Measurements from ENCODE around the gene COL21A1. TPM values are rescaled to one million over a fixed set of nuclear protein-coding genes. Genes with fewer than 3 reads are reported as not detected.

The COL21A1 gene
- polyA plus RNA-seq, 1 donor from 2014 or later: not detected

DNA sequence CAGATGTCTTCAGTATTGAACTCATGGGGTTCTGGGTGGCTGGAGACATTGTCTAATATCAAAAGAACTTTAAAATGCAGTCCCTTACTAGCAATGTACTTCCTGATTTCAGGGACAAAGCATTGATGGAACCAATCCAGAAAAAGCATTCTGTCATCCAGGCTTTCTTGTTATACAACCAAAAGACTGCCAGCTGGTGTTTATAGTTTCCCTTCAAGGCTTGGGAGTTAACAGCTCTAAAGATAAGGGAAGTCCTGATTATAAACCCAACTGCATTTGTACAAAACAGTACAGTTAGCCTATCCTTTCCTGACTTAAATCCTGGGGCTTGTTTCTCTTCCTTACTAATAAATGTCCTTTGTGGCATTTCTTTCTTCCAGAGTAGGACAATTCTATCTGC lies 160.0 kb downstream of the COL21A1 start:
- Mint-ChIP-seq H3K9me3 (peaks cover 0 to 5% (median 0%) of the 10 kb centered on the region in 3 donors), H3K36me3 (no peaks in the 10 kb centered on the region), H3K4me1 (no peaks in the 10 kb centered on the region), H3K4me3 (no peak overlapping the region), H3K27ac (no peak overlapping the region), H3K27me3 (no peaks in the 10 kb centered on the region)

GRCh38 chr6:56079751-56080540 lies 167.4 kb downstream of the COL21A1 start:
- H3K27ac Mint-ChIP-seq: no peak overlapping the region
- no peaks in the 10 kb centered on the region for H3K4me1 Mint-ChIP-seq

GRCh38 chr6:56076033-56076432 lies 171.3 kb downstream of the COL21A1 start:
- Mint-ChIP-seq H3K27me3 (no peaks in the 10 kb centered on the region), H3K4me3 (no peak overlapping the region), H3K27ac (peak overlapping the region in 1 of 3 donors; percentile 8), H3K4me1 (no peaks in the 10 kb centered on the region), H3K36me3 (no peaks in the 10 kb centered on the region), H3K9me3 (peaks cover 0 to 3% (median 1%) of the 10 kb centered on the region in 3 donors)

More at GRCh38 chr6:56079751-56080540, 167.4 kb downstream of the COL21A1 start:
- H3K27me3 Mint-ChIP-seq: no peaks in the 10 kb centered on the region
- H3K9me3 Mint-ChIP-seq: peaks cover 0 to 3% (median 0%) of the 10 kb centered on the region in 3 donors
- H3K4me3 Mint-ChIP-seq: no peak overlapping the region
- no peaks in the 10 kb centered on the region for H3K36me3 Mint-ChIP-seq

DNA sequence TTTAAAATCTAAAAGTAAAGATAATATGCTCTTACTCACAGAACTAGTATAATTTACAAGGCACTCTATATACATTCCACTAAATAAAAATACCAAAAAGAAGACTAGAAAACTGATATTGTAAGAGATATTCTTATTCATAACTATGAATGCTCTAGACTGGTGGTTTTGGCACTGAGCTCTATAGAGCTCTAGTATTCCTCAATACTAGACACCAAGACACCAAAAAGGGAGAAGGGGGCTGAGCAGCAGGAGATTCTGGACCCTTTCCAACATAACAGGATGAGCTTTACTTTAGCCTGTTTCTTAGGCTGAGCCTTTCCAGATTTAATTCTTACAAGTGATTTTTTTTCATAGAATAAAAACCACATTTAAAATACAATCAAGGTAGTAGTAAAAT lies 173.6 kb downstream of the COL21A1 start:
- no peak overlapping the region for H3K27ac Mint-ChIP-seq
- no peak overlapping the region for H3K4me3 Mint-ChIP-seq

GRCh38 chr6:56073315-56073714 lies 174.1 kb downstream of the COL21A1 start:
- Mint-ChIP-seq H3K4me3 (no peak overlapping the region), H3K27ac (no peak overlapping the region), H3K9me3 (peaks cover 0 to 3% (median 1%) of the 10 kb centered on the region in 3 donors), H3K36me3 (no peaks in the 10 kb centered on the region), H3K4me1 (no peaks in the 10 kb centered on the region), H3K27me3 (no peaks in the 10 kb centered on the region)

More for the DNA sequence above, 173.6 kb downstream of the COL21A1 start:
- Mint-ChIP-seq H3K27me3 (no peaks in the 10 kb centered on the region), H3K9me3 (peaks cover 0 to 3% (median 1%) of the 10 kb centered on the region in 3 donors), H3K4me1 (no peaks in the 10 kb centered on the region), H3K36me3 (no peaks in the 10 kb centered on the region)

DNA sequence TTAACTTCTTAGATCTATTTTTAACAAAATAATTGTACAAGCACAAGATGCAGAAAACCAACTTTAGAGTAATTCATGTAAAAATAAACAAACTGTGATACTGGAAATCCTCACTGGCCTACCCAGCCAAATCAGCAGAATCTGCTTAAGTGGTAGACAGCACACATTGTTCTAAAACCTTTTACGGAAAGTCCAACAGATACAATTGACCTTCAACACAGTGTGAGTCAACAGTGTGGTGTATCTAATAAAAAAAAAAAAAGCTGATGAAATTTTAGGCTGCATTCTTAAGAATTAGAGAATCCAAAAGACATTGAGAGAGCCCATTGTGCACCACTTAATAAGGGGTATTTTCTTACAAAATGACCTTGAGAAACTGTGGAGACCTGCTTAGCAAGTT lies 174.5 kb downstream of the COL21A1 start:
- Mint-ChIP-seq H3K27me3 (no peaks in the 10 kb centered on the region), H3K27ac (no peak overlapping the region), H3K4me3 (no peak overlapping the region), H3K36me3 (no peaks in the 10 kb centered on the region), H3K4me1 (no peaks in the 10 kb centered on the region), H3K9me3 (peaks cover 0 to 3% (median 1%) of the 10 kb centered on the region in 3 donors)

DNA sequence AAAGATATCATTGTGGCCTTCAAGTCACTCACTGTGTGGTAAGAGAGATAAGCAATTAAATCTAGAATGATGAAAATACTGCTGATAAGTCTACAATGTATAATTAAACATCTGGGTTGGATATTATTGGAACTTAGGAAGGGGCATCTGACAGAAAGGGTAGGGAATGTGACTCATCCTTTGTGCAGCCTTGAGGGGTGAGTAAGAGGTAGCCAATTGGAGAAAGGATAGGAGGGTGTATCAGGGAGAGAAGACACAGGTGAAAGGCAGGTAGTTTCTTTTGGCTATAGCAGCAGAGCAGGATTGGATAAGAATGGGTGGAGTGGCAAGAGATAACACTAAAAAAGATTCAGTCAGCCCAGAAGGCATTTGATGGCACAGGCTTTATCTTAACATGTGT lies 182.0 kb downstream of the COL21A1 start:
- H3K27me3 Mint-ChIP-seq: no peaks in the 10 kb centered on the region
- no peaks in the 10 kb centered on the region for H3K36me3 Mint-ChIP-seq
- H3K4me1 Mint-ChIP-seq: no peaks in the 10 kb centered on the region
- peaks cover 0 to 1% (median 0%) of the 10 kb centered on the region in 3 donors for H3K9me3 Mint-ChIP-seq
- H3K4me3 Mint-ChIP-seq: no peak overlapping the region
- H3K27ac Mint-ChIP-seq: no peak overlapping the region

GRCh38 chr6:56062836-56063235 lies 184.5 kb downstream of the COL21A1 start:
- Mint-ChIP-seq H3K36me3 (no peaks in the 10 kb centered on the region), H3K4me1 (no peaks in the 10 kb centered on the region), H3K9me3 (peaks cover 0 to 1% (median 0%) of the 10 kb centered on the region in 3 donors), H3K27me3 (no peaks in the 10 kb centered on the region), H3K27ac (no peak overlapping the region), H3K4me3 (no peak overlapping the region)

- H3K27me3 Mint-ChIP-seq: no peaks in the 10 kb centered on the region
- H3K9me3 Mint-ChIP-seq: peaks cover 0 to 1% (median 0%) of the 10 kb centered on the region in 3 donors
- no peak overlapping the region for H3K4me3 Mint-ChIP-seq
- H3K4me1 Mint-ChIP-seq: no peaks in the 10 kb centered on the region
- H3K36me3 Mint-ChIP-seq: no peaks in the 10 kb centered on the region
- H3K27ac Mint-ChIP-seq: no peak overlapping the region
Measured at GRCh38 chr6:56058636-56059035, 188.7 kb downstream of the COL21A1 start.

- Mint-ChIP-seq H3K27ac (no peak overlapping the region), H3K36me3 (no peaks in the 10 kb centered on the region)
Measured at GRCh38 chr6:56055081-56055704, 192.2 kb downstream of the COL21A1 start.

DNA sequence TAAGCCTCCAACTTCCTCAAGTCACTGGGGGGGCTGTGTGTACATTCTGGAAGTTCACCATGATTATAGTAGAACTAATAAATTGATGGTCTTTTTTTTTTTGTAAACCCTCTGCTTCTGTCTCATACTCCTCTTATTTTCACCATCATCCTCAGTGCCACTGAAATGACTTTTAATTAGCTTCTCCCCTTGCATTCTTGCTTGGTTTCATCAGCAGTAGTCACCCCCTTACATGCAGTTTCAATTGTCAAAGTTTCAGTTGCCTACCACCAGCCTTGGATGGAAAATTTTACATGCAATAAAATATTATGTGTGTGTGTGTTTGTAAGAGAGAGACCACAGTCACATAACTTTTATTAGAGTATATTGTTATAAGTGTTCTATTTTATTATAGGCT lies 196.2 kb downstream of the COL21A1 start:
- Mint-ChIP-seq H3K4me1 (peaks cover 0 to 2% (median 0%) of the 10 kb centered on the region in 3 donors), H3K9me3 (peaks cover 0 to 7% (median 1%) of the 10 kb centered on the region in 3 donors), H3K4me3 (no peak overlapping the region), H3K27me3 (no peaks in the 10 kb centered on the region), H3K27ac (no peak overlapping the region), H3K36me3 (no peaks in the 10 kb centered on the region)

More at GRCh38 chr6:56055081-56055704, 192.2 kb downstream of the COL21A1 start:
- Mint-ChIP-seq H3K9me3 (peaks cover 0 to 7% (median 1%) of the 10 kb centered on the region in 3 donors), H3K4me3 (no peak overlapping the region), H3K27me3 (no peaks in the 10 kb centered on the region), H3K4me1 (peaks cover 0 to 2% (median 0%) of the 10 kb centered on the region in 3 donors)

GRCh38 chr6:56050530-56051201 lies 196.7 kb downstream of the COL21A1 start:
- Mint-ChIP-seq H3K4me3 (no peak overlapping the region), H3K36me3 (no peaks in the 10 kb centered on the region), H3K27ac (no peak overlapping the region), H3K9me3 (peaks cover 0 to 7% (median 1%) of the 10 kb centered on the region in 3 donors), H3K4me1 (peaks cover 0 to 2% (median 0%) of the 10 kb centered on the region in 3 donors), H3K27me3 (no peaks in the 10 kb centered on the region)

DNA sequence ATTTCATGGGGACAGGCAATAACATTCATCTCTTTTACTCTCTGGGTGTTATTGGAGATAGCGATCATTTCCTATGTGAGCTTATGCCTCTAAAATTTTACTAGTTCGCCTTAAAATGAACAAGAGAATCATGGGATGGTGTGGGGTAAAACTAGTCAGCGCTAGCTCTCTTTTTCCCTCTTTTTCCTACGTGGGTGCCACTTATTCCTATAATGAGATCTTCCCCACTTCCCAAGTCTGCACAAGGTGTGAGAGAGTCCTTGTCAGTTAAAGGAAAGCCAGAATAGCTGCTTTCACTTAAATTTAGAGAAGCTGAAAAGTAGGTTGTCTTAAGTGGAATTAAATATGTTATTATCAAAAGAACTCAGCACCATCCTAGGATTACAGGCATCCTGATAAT lies 198.8 kb downstream of the COL21A1 start:
- H3K36me3 Mint-ChIP-seq: no peaks in the 10 kb centered on the region
- H3K4me1 Mint-ChIP-seq: peaks cover 0 to 2% (median 0%) of the 10 kb centered on the region in 3 donors
- no peak overlapping the region for H3K27ac Mint-ChIP-seq
- H3K4me3 Mint-ChIP-seq: no peak overlapping the region
- peaks cover 0 to 7% (median 1%) of the 10 kb centered on the region in 3 donors for H3K9me3 Mint-ChIP-seq
- no peaks in the 10 kb centered on the region for H3K27me3 Mint-ChIP-seq

- Mint-ChIP-seq H3K27me3 (no peaks in the 10 kb centered on the region), H3K9me3 (peaks cover 0 to 3% (median 1%) of the 10 kb centered on the region in 3 donors), H3K4me1 (peaks cover 0 to 2% (median 0%) of the 10 kb centered on the region in 3 donors), H3K27ac (no peak overlapping the region), H3K4me3 (no peak overlapping the region), H3K36me3 (no peaks in the 10 kb centered on the region)
Measured at GRCh38 chr6:56047931-56048540, 199.3 kb downstream of the COL21A1 start.

DNA sequence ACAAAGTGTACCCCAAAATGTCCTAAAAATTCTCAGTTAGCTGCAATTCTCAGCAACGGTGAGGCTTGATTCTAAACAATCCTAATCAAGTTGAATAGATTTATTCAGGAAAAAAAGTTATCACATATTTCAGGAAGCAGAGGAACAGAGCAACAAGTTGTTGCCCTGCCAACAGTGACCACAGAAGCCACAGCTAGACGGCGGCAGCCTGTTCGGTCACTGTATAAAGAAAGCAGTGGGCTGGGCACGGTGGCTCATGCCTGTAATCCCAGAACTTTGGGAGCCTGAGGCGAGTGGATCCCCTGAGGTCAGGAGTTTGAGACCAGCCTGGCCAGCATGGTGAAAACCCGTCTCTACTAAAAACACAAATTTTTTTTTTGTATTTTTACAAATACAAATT lies 200.8 kb downstream of the COL21A1 start:
- no peak overlapping the region for H3K4me3 Mint-ChIP-seq
- no peaks in the 10 kb centered on the region for H3K4me1 Mint-ChIP-seq
- no peaks in the 10 kb centered on the region for H3K27me3 Mint-ChIP-seq
- no peak overlapping the region for H3K27ac Mint-ChIP-seq
- H3K9me3 Mint-ChIP-seq: peaks cover 0 to 1% (median 0%) of the 10 kb centered on the region in 3 donors
- H3K36me3 Mint-ChIP-seq: no peaks in the 10 kb centered on the region

All from IgD-negative memory B cell (primary cell).